Measurements from ENCODE around the gene CHIC2.
"Not testable (repeated sequence)": the region's sequence is repeated elsewhere in the genome, so short reads cannot be mapped to it uniquely, and the experiment has no call there.

CHIC2 gene

DNA sequence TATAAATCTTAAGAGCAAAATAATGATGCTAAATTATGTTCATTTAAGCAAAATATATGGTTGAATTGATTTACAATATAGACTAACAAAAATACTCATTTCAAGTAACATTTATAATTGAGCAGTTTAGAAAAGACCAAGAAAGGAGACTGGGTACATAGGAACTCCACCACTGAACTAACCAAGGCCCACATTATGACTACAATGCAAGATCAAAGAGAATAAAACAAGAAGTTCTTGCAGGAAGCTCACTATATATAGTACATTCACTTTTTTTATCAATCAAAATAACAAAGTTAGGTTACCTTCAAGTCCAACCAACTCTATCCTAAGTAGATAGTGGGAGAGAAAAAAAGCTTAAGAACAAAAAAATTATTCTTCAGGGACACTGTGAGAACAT lies 8.0 kb downstream of the CHIC2 start:
- no peak for DNase-seq

DNA sequence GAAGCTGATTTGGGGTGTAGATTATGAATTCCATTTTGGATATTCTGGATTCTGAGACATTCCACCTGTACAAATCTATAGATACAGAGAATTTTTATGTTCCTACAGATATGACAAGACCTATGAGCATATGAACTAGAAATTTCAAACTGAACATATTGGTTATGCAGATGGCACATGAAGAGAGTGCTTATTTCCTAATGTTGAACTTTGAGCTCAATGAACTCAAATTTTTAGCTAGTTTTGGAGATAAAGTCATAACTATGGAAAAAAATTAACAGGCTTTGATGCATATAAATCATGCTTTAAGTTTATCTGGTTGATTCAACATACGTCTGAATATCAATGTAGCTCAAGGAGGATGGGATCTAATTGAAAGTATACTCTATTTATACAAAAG lies 8.9 kb downstream of the CHIC2 start:
- DNase-seq = no peak

DNA sequence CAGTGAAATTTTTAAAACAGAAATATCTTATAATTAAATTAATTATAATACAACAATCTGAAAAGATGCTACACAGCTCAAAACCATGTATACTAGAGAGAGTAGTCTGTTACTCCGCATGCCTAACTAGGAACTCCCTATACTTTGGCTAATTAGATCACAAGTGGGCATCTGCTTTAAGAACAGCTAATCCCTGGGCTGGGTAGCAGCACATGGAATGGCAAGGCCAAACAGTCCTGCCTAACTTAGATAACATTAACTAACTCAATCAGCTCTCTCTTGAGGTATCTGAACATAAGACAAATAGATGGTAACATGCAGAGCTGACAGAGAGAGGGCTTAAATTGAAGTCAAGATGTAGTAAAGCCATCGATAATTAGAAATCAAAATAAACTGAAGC lies 9.9 kb downstream of the CHIC2 start:
- DNase-seq = no peak

GRCh38 chr4:54053322-54053721 lies 11.1 kb downstream of the CHIC2 start:
- not testable (repeated sequence) for DNase-seq

- no peak for DNase-seq
Observed at GRCh38 chr4:54050214-54050904, 14.0 kb downstream of the CHIC2 start.

DNA sequence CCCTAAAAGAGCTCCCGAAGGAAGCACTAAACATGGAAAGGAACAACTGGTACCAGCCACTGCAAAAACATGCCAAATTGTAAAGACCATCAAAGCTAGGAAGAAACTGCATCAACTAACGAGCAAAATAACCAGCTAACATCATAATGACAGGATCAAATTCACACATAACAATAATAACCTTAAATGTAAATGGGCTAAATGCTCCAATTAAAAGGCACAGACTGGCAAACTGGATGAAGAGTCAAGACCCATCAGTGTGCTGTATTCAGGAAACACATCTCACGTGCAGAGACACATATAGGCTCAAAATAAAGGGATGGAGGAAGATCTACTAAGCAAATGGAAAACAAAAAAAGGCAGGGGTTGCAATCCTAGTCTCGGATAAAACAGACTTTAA lies 20.8 kb downstream of the CHIC2 start:
- not testable (repeated sequence) for DNase-seq

GRCh38 chr4:54041933-54042332 lies 22.5 kb downstream of the CHIC2 start:
- no peak for DNase-seq

- DNase-seq = no peak
Observed at GRCh38 chr4:54041100-54041499, 23.3 kb downstream of the CHIC2 start.

DNA sequence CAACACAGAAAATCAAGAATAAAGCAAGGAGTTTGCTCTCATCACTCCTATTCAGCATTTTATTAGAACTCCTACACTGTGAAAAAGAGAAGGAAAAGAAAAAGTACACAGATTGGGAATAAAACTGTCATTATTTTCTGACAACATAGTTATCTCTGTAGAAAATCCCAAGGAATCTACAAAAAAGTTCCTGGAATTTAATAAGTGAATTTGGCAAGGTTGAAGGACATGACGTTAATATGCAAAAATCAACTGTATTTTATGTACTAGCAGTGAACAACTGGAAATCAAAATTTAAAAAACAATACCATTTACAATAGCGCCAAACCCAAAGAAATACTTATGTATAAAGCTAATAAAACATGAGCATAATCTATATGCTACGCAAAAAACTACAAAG lies 26.3 kb downstream of the CHIC2 start:
- DNase-seq = no peak

DNA sequence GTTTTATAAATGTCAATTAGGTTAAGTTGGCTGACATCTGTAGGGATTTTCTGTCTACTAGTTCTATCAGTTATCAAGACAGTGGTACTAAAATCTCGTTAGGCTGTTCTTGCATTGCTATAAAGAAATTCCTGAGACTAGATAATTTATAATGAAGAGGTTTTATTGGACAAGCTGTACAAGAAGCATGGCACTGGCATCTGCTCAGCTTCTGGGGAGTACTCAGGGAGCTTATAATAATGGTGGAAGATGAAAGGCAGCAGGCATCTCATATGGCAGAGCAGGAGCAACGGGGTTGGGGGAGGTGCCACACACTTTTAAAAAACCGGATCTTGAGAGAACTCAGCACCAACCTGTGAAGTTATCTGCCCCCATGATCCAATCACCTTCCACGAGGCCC lies 28.2 kb downstream of the CHIC2 start:
- no peak for DNase-seq

GRCh38 chr4:54032558-54033135 lies 31.8 kb downstream of the CHIC2 start:
- DNase-seq = no peak

DNA sequence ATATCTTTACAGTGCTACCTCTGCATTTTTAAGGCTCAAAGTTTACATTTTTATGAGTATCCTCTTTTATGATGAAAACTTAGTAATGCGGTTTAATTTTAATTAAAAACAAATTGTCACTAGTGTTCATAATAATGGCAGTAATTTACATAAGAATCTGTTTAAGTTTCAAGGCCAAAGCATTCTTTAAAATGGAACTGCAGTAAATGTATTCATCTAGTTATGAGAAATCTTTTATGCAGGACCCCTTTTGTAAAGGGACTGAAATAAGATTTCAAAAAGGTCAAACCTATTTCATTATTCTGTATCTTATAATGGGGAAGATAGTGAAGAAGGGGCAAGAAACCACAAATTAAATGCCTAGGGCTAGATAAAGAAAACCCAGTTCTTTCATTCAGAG lies 37.1 kb downstream of the CHIC2 start:
- DNase-seq = no peak

DNA sequence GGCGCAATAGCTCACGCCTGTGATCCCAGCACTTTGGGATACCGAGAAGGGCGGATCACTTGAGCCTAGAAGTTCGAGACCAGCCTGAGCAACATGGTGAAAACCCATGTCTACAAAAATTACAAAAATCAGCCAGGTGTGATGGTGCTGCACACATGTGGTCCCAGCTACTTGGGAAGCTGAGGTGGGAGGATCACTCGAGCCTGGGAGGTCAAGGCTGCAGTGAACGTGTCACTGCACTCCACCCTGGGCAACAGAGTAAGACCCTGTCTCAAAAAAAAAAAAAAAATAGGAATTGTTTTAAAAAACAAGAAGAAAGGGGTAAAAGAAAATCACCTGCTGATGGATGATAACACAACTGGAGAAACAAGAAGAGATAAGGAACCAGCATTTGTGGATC lies 38.8 kb downstream of the CHIC2 start:
- DNase-seq = no peak

GRCh38 chr4:54023019-54023418 lies 41.4 kb downstream of the CHIC2 start:
- not testable (repeated sequence) for DNase-seq

- DNase-seq = no peak
Observed at GRCh38 chr4:54017974-54018373, 46.4 kb downstream of the CHIC2 start.

DNA sequence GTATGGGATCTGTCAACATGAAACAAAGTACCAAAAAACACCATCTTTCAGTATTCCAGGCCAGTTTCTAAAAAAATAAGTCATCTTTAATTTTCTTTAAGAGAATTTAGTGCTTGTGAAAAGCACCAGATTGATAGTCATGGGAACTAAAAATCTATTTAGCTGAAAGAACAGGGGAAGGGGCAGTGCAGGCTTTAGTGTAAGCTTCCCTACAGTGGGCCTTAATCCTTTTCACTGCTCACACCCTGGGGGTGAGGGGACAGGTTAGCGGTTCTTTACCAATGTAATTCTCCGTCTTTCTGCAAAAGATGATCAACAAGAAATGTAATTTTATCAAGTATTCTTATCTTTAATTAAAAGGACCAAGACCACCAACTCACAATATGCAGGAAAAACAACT lies 47.1 kb downstream of the CHIC2 start:
- DNase-seq = no peak

- peak; percentile 34 for DNase-seq
Observed at GRCh38 chr4:54016504-54016903, 47.9 kb downstream of the CHIC2 start.

GRCh38 chr4:54015423-54016030 lies 48.9 kb downstream of the CHIC2 start:
- no peak for DNase-seq

GRCh38 chr4:54014666-54015160 lies 49.7 kb downstream of the CHIC2 start:
- no peak for DNase-seq

DNA sequence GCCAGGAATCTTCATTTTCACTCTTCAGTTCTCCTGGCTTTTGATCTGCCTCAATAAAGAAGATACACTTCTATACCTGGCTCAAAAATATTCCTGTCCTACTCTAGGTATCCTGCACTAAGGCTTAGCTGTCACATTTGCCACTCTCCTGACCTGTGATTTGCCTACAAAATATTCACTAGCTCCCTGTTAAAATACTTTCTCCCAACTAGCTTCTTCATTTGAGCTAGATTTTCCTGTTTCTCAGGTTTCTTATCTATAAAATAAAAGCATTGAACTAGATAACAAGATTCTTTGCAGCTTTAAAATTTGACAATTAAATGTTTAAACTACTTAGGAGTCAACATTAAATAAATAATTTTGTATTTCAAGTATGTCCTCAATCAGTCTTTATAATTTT lies 53.2 kb downstream of the CHIC2 start:
- no peak for DNase-seq

DNA sequence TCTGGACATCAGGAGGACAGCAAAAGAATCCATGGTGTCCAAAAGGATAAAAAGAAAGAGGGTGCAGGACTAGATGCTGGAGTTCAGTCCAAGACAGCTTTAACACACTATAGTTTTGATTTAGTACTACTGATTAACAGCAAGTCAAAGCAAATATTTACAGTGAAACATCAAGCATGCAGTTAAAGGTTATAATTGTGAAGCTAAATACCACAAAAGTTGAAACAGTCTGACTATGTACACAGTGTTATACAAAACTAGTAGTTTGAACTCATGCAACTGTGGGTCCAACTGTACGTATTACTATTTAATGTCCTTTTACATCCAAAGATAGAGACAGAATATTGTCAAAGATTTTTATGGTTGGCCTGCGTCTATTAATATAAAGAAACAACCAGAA lies 57.6 kb downstream of the CHIC2 start:
- DNase-seq = no peak

- no peak for DNase-seq
Observed at GRCh38 chr4:54005475-54005874, 58.9 kb downstream of the CHIC2 start.

GRCh38 chr4:54004463-54004862 lies 59.9 kb downstream of the CHIC2 start:
- no peak for DNase-seq

GRCh38 chr4:54001668-54002365 lies 62.6 kb downstream of the CHIC2 start:
- no peak for DNase-seq
